ENCODE measurements around the gene MMD.
"Not testable (repeated sequence)": the region's sequence is repeated elsewhere in the genome, so short reads cannot be mapped to it uniquely, and the experiment has no call there.

The MMD gene

GRCh38 chr17:55423535-55423934 lies 1.9 kb upstream of the MMD start:
- in situ Hi-C loops (cut with MboI; ENCODE audit: low sequenced_read_pairs), result no loop called here

- in situ Hi-C loops (cut with MboI; ENCODE audit: low sequenced_read_pairs), result not testable (repeated sequence)
Measured at GRCh38 chr17:55422828-55423164, 1.2 kb upstream of the MMD start.

GRCh38 chr17:55420776-55421178 lies 858 bp downstream of the MMD start:
- in situ Hi-C loops (cut with MboI; ENCODE audit: low sequenced_read_pairs), result no loop called here

- in situ Hi-C loops (cut with MboI; ENCODE audit: low sequenced_read_pairs), result no loop called here
Measured at GRCh38 chr17:55420067-55420775, 1.4 kb downstream of the MMD start.

GRCh38 chr17:55418369-55419268 lies 3.0 kb downstream of the MMD start:
- in situ Hi-C loops (cut with MboI; ENCODE audit: low sequenced_read_pairs), result no loop called here

GRCh38 chr17:55417411-55418268 lies 4.0 kb downstream of the MMD start:
- in situ Hi-C loops (cut with MboI; ENCODE audit: low sequenced_read_pairs), result no loop called here

- in situ Hi-C loops (cut with MboI; ENCODE audit: low sequenced_read_pairs), result no loop called here
Measured at GRCh38 chr17:55416470-55417052, 5.1 kb downstream of the MMD start.

- in situ Hi-C loops (cut with MboI; ENCODE audit: low sequenced_read_pairs), result no loop called here
Measured at GRCh38 chr17:55416000-55416399, 5.6 kb downstream of the MMD start.

- in situ Hi-C loops (cut with MboI; ENCODE audit: low sequenced_read_pairs), result no loop called here
Measured at GRCh38 chr17:55414983-55415382, 6.7 kb downstream of the MMD start.

- in situ Hi-C loops (cut with MboI; ENCODE audit: low sequenced_read_pairs), result no loop called here
Measured at GRCh38 chr17:55413825-55414489, 7.7 kb downstream of the MMD start.

- in situ Hi-C loops (cut with MboI; ENCODE audit: low sequenced_read_pairs), result no loop called here
Measured at GRCh38 chr17:55411463-55411855, 10.2 kb downstream of the MMD start.

GRCh38 chr17:55410722-55411462 lies 10.7 kb downstream of the MMD start:
- in situ Hi-C loops (cut with MboI; ENCODE audit: low sequenced_read_pairs), result no loop called here

- in situ Hi-C loops (cut with MboI; ENCODE audit: low sequenced_read_pairs), result no loop called here
Measured at GRCh38 chr17:55409030-55409800, 12.4 kb downstream of the MMD start.

GRCh38 chr17:55407641-55408566 lies 13.7 kb downstream of the MMD start:
- in situ Hi-C loops (cut with MboI; ENCODE audit: low sequenced_read_pairs), result no loop called here

GRCh38 chr17:55405600-55405999 lies 16.0 kb downstream of the MMD start:
- in situ Hi-C loops (cut with MboI; ENCODE audit: low sequenced_read_pairs), result no loop called here

- in situ Hi-C loops (cut with MboI; ENCODE audit: low sequenced_read_pairs), result not testable (repeated sequence)
Measured at GRCh38 chr17:55404197-55404596, 17.4 kb downstream of the MMD start.

GRCh38 chr17:55402374-55402773 lies 19.3 kb downstream of the MMD start:
- in situ Hi-C loops (cut with MboI; ENCODE audit: low sequenced_read_pairs), result no loop called here

- in situ Hi-C loops (cut with MboI; ENCODE audit: low sequenced_read_pairs), result no loop called here
Measured at GRCh38 chr17:55398689-55399088, 22.9 kb downstream of the MMD start.
